ENCODE results near the gene NPRL2. TPM values are rescaled to one million over a fixed set of nuclear protein-coding genes. Genes with fewer than 3 reads are reported as not detected.
"Not testable (repeated sequence)": the region's sequence is repeated elsewhere in the genome, so short reads cannot be mapped to it uniquely, and the experiment has no call there.

NPRL2 gene
- total and polyA plus RNA-seq, 2 donors (not counting 3 experiments of a cell fraction or from before 2014, with no cell fraction given), result 13.4 to 30.6 TPM

DNA sequence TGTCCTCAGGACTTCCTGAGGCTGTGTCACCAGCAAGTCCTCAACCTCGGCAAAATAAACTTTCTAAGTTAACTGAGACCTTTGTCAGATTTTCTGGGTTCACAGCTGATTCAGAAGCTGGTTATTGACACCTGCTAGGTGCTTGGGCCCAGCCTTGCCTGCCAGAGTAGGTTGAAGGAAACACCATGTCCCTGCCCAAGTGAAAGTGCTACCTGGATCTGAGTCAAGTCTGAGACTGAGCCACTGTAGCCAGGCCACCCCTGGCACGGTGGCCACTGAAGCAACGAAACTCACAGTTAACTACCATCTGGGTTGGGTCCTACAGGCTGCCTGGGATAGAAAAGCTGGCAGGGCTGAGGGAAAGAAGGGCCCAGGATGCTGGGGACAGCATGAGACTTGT, 36.2 kb downstream of the NPRL2 start:
- no peak overlapping the region for H3K4me3 ChIP-seq (replicated peaks in 1 of 3; ENCODE audit: insufficient read depth in 1 of 3, low read depth in 1 of 3, low read length in 3 of 3)
- TF ChIP-seq EZH2 (IDR thresholded peaks at IDR 0.05; ENCODE audit: borderline replicate concordance, low read depth, low read length, severe bottlenecking) (no peak), POLR2A (IDR thresholded peaks at IDR 0.05; ENCODE audit: low read depth, low read length) (no peak), MYC (IDR thresholded peaks at IDR 0.05; ENCODE audit: low read depth, low read length) (no peak)
- TF ChIP-seq, protein P1, sequence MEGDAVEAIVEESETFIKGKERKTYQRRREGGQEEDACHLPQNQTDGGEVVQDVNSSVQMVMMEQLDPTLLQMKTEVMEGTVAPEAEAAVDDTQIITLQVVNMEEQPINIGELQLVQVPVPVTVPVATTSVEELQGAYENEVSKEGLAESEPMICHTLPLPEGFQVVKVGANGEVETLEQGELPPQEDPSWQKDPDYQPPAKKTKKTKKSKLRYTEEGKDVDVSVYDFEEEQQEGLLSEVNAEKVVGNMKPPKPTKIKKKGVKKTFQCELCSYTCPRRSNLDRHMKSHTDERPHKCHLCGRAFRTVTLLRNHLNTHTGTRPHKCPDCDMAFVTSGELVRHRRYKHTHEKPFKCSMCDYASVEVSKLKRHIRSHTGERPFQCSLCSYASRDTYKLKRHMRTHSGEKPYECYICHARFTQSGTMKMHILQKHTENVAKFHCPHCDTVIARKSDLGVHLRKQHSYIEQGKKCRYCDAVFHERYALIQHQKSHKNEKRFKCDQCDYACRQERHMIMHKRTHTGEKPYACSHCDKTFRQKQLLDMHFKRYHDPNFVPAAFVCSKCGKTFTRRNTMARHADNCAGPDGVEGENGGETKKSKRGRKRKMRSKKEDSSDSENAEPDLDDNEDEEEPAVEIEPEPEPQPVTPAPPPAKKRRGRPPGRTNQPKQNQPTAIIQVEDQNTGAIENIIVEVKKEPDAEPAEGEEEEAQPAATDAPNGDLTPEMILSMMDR (IDR thresholded peaks at IDR 0.05; ENCODE audit: extremely low read depth in 1 of 2, insufficient read depth in 1 of 2, low read depth in 1 of 2, low read length in 2 of 2), result no peak
- H3K36me3 ChIP-seq (ENCODE audit: control insufficient read depth in 2 of 2, extremely low read depth in 1 of 2, insufficient read depth in 2 of 2, low read length in 2 of 2), result peaks cover 13 to 39% of the 10 kb centered on the region in 2 experiments
- no peak overlapping the region for H3K27ac ChIP-seq (ENCODE audit: insufficient read depth, low read depth, low read length)
- H3K4me2 ChIP-seq (ENCODE audit: insufficient read depth, low read length), result no peak overlapping the region
- POLR2A ChIA-PET, result interaction anchor here (0.6 kb wide), 1 partner anchor 8 kb away, joined by 4 read pairs; no protein-coding TSS in a partner anchor
- H3K9me1 ChIP-seq (replicated peaks; ENCODE audit: control insufficient read depth, extremely low read depth, insufficient read depth, low read length), result no peaks in the 10 kb centered on the region
- FAIRE-seq (no peak), DNase-seq (ENCODE audit: low read depth, low spot score) (no peak)
- intact Hi-C loops (cut with micrococcal nuclease) (no loop called here), dilution Hi-C loops (cut with MboI; ENCODE audit: extremely low pct_ligation_motif_present, low sequenced_read_pairs) (no loop called here)
- H3K27me3 ChIP-seq (ENCODE audit: control insufficient read depth in 2 of 2, insufficient read depth in 2 of 2, low read length in 2 of 2), result no peaks in the 10 kb centered on the region
- H3K4me1 ChIP-seq (ENCODE audit: control insufficient read depth, extremely low read depth, insufficient read depth, low read length), result peaks cover 31% of the 10 kb centered on the region
- no peaks in the 10 kb centered on the region for H4K20me1 ChIP-seq (replicated peaks; ENCODE audit: control insufficient read depth, extremely low read depth, insufficient read depth, low read length)
- H3K9ac ChIP-seq (replicated peaks; ENCODE audit: extremely low read depth, insufficient read depth, low read length), result no peak overlapping the region
- H3K79me2 ChIP-seq (ENCODE audit: control insufficient read depth, insufficient read depth, low read length), result peaks cover 30% of the 10 kb centered on the region
- H3K9me3 ChIP-seq (replicated peaks; ENCODE audit: control insufficient read depth, insufficient read depth, low read length), result no peaks in the 10 kb centered on the region
- H2AFZ ChIP-seq (ENCODE audit: low read depth, low read length), result no peak overlapping the region
- CTCF ChIA-PET, result interaction anchor here (1.8 to 2.2 kb wide), 2 partner anchors 9 to 10 kb away, joined by 5 to 19 read pairs; no protein-coding TSS in a partner anchor
- no TSS peak for BruUV-seq (replicated peaks)

DNA sequence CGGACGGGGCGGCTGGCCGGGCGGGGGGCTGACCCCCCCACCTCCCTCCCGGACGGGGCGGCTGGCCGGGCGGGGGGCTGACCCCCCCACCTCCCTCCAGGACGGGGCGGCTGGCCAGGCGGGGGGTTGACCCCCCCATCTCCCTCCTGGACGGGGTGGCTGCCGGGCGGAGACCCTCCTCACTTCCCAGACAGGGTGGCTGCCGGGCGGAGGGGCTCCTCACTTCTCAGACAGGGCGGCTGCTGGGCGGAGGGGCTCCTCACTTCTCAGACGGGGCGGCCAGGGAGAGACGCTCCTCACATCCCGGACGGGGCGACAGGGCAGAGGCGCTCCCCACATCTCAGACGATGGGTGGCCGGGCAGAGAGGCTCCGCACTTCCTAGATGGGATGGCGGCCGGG, 38.5 kb downstream of the NPRL2 start:
- H2AFZ ChIP-seq (ENCODE audit: low read depth, low read length); POLR2A ChIA-PET; H3K4me1 ChIP-seq (ENCODE audit: control insufficient read depth, extremely low read depth, insufficient read depth, low read length); H3K4me2 ChIP-seq (ENCODE audit: insufficient read depth, low read length); H3K9me3 ChIP-seq (replicated peaks; ENCODE audit: control insufficient read depth, insufficient read depth, low read length); H3K27ac ChIP-seq (ENCODE audit: insufficient read depth, low read depth, low read length); H3K4me3 ChIP-seq (replicated peaks in 1 of 3; ENCODE audit: insufficient read depth in 1 of 3, low read depth in 1 of 3, low read length in 3 of 3); H3K9me1 ChIP-seq (replicated peaks; ENCODE audit: control insufficient read depth, extremely low read depth, insufficient read depth, low read length); DNase-seq (ENCODE audit: low read depth, low spot score); BruUV-seq (replicated peaks); dilution Hi-C loops (cut with MboI; ENCODE audit: extremely low pct_ligation_motif_present, low sequenced_read_pairs); H3K9ac ChIP-seq (replicated peaks; ENCODE audit: extremely low read depth, insufficient read depth, low read length); FAIRE-seq; H4K20me1 ChIP-seq (replicated peaks; ENCODE audit: control insufficient read depth, extremely low read depth, insufficient read depth, low read length); CTCF ChIA-PET; intact Hi-C loops (cut with micrococcal nuclease); H3K79me2 ChIP-seq (ENCODE audit: control insufficient read depth, insufficient read depth, low read length); H3K27me3 ChIP-seq (ENCODE audit: control insufficient read depth in 2 of 2, insufficient read depth in 2 of 2, low read length in 2 of 2): not testable (repeated sequence)
- peaks cover 7 to 19% of the 10 kb centered on the region in 2 experiments for H3K36me3 ChIP-seq (ENCODE audit: control insufficient read depth in 2 of 2, extremely low read depth in 1 of 2, insufficient read depth in 2 of 2, low read length in 2 of 2)
